NCI-H345 treated with DMSO at 0.1 percent for 48 hours (cell line): ENCODE data around the gene MYO10.
"Not testable (repeated sequence)": the region's sequence is repeated elsewhere in the genome, so short reads cannot be mapped to it uniquely, and the experiment has no call there.

ENCODE experiments used
- DNase-seq: peaks from one replicate; lab custom pipeline; 2025; ENCODE audit not compliant: unreplicated experiment; lab: John Stamatoyannopoulos, UW

The MYO10 gene

GRCh38 chr5:16888694-16889124 is 47.4 kb downstream of the MYO10 start:
- DNase-seq, result no peak

GRCh38 chr5:16886793-16887345 is 49.2 kb downstream of the MYO10 start:
- DNase-seq, result no peak

GRCh38 chr5:16886366-16886736 is 49.7 kb downstream of the MYO10 start:
- no peak for DNase-seq

GRCh38 chr5:16885635-16886365 is 50.3 kb downstream of the MYO10 start:
- DNase-seq, result no peak

GRCh38 chr5:16884595-16884994 is 51.5 kb downstream of the MYO10 start:
- DNase-seq, result no peak

GRCh38 chr5:16883806-16884205 is 52.3 kb downstream of the MYO10 start:
- DNase-seq, result no peak

- no peak for DNase-seq
Observed at GRCh38 chr5:16883176-16883575, 52.9 kb downstream of the MYO10 start.

- DNase-seq, result peak; percentile 56
Observed at GRCh38 chr5:16881251-16881650, 54.8 kb downstream of the MYO10 start.

- no peak for DNase-seq
Observed at GRCh38 chr5:16880547-16880946, 55.5 kb downstream of the MYO10 start.

- DNase-seq, result no peak
Observed at GRCh38 chr5:16879650-16880049, 56.4 kb downstream of the MYO10 start.

GRCh38 chr5:16879191-16879590 is 56.9 kb downstream of the MYO10 start:
- DNase-seq, result no peak

- DNase-seq, result no peak
Observed at GRCh38 chr5:16877267-16877935, 58.7 kb downstream of the MYO10 start.

GRCh38 chr5:16874424-16874823 is 61.7 kb downstream of the MYO10 start:
- DNase-seq, result not testable (repeated sequence)

- DNase-seq, result no peak
Observed at GRCh38 chr5:16871746-16872339, 64.2 kb downstream of the MYO10 start.

GRCh38 chr5:16870878-16871277 is 65.2 kb downstream of the MYO10 start:
- no peak for DNase-seq

- no peak for DNase-seq
Observed at GRCh38 chr5:16869821-16870796, 66.0 kb downstream of the MYO10 start.

GRCh38 chr5:16867577-16867953 is 68.5 kb downstream of the MYO10 start:
- no peak for DNase-seq

GRCh38 chr5:16866795-16867576 is 69.1 kb downstream of the MYO10 start:
- DNase-seq, result peak; percentile 85

- DNase-seq, result no peak
Observed at GRCh38 chr5:16866273-16866672, 69.8 kb downstream of the MYO10 start.

- DNase-seq, result no peak
Observed at GRCh38 chr5:16865151-16865550, 70.9 kb downstream of the MYO10 start.
